ENCODE measurements around the gene SLC22A6.

- TF ChIP-seq, protein P1, sequence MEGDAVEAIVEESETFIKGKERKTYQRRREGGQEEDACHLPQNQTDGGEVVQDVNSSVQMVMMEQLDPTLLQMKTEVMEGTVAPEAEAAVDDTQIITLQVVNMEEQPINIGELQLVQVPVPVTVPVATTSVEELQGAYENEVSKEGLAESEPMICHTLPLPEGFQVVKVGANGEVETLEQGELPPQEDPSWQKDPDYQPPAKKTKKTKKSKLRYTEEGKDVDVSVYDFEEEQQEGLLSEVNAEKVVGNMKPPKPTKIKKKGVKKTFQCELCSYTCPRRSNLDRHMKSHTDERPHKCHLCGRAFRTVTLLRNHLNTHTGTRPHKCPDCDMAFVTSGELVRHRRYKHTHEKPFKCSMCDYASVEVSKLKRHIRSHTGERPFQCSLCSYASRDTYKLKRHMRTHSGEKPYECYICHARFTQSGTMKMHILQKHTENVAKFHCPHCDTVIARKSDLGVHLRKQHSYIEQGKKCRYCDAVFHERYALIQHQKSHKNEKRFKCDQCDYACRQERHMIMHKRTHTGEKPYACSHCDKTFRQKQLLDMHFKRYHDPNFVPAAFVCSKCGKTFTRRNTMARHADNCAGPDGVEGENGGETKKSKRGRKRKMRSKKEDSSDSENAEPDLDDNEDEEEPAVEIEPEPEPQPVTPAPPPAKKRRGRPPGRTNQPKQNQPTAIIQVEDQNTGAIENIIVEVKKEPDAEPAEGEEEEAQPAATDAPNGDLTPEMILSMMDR (conservative IDR thresholded peaks at IDR 0.05; ENCODE audit: low read length) = no peak
- TF ChIP-seq EZH2phosphoT487 (IDR thresholded peaks at IDR 0.05; ENCODE audit: borderline replicate concordance) = no peak
Observed at GRCh38 chr11:62984451-62984991, at the start of gene SLC22A6.

Data from Loucy (cell line).